Endothelial cell of umbilical vein (primary cell): Measurements from ENCODE around the gene HMG20A. TPM values are rescaled to one million over a fixed set of nuclear protein-coding genes. Genes with fewer than 3 reads are reported as not detected.

Source experiments
- BruUV-seq: library from RNA; stranded (reverse); fragments of 400-500 nt; replicated peaks from 2 replicates; lab custom pipeline; 2021; lab: Mats Ljungman, UMichigan
- CTCF ChIA-PET: fragments of 300-600, 350-600 bp; sonication (Branson Sonifier 250); formaldehyde crosslinking; loops from one replicate; lab custom pipeline; 2021; ENCODE audit warnings: antibody characterized with exemption, inconsistent platforms; lab: Charles Lee
- POLR2A ChIA-PET: fragments of 300-600, 350-600 bp; sonication (Branson Sonifier 250); formaldehyde crosslinking; loops from one replicate; lab custom pipeline; 2021; ENCODE audit warnings: antibody characterized with exemption, inconsistent platforms; lab: Charles Lee
- DNase-seq: peaks from one replicate; pipeline ENCODE4 v3.0.0-alpha.2; 2011; ENCODE audit warnings: low read depth, low spot score
- FAIRE-seq: peaks from 2 replicates; lab custom pipeline; 2011; peaks lifted over from hg19 to GRCh38; lab: Jason Lieb, UNC
- H2AFZ ChIP-seq: 2 replicates; pipeline ENCODE4 v1.6.0; 2012; ENCODE audit warnings: low read depth, low read length, control low read depth, inconsistent platforms
- H3K27ac ChIP-seq: 2 replicates; pipeline ENCODE4 v1.5.1; 2011; ENCODE audit warnings: low read depth, mild to moderate bottlenecking, control low read depth, low read length, moderate library complexity; ENCODE audit not compliant: insufficient read depth
- H3K27me3 ChIP-seq, 2 experiments: 2 replicates each; pipeline versions ENCODE4 v1.6.0 to v1.6.1; 2011; ENCODE audit warnings: low read length in 2 of 2, mixed read lengths in 1 of 2; ENCODE audit not compliant: control insufficient read depth in 2 of 2, insufficient read depth in 2 of 2
- H3K36me3 ChIP-seq, 2 experiments: 2 replicates in 1 of 2; 3 replicates in 1 of 2; pipeline ENCODE4 v1.5.1; 2011; ENCODE audit warnings: low read length in 2 of 2, mild to moderate bottlenecking in 1 of 2, moderate library complexity in 1 of 2; ENCODE audit not compliant: control insufficient read depth in 2 of 2, insufficient read depth in 2 of 2; ENCODE audit errors: extremely low read depth in 1 of 2
- H3K4me1 ChIP-seq: 3 replicates; pipeline ENCODE4 v1.5.1; 2011; ENCODE audit warnings: mild to moderate bottlenecking, low read length; ENCODE audit not compliant: control insufficient read depth, insufficient read depth; ENCODE audit errors: extremely low read depth
- H3K4me2 ChIP-seq: 2 replicates; pipeline ENCODE4 v1.6.1; 2011; ENCODE audit warnings: low read length, control low read depth, mixed read lengths; ENCODE audit not compliant: insufficient read depth
- H3K4me3 ChIP-seq, 3 experiments: fragments of 200-600 bp in 1 of 3; sonication (generic), shearing (Covaris generic) in 1 of 3; replicated peaks in 1 of 3; 2 replicates each; pipeline ENCODE4 v1.5.1; 2011 to 2016; ENCODE audit warnings: control low read depth in 3 of 3, low read length in 3 of 3, mild to moderate bottlenecking in 2 of 3, inconsistent platforms in 1 of 3, low read depth in 1 of 3, moderate library complexity in 1 of 3; ENCODE audit not compliant: insufficient read depth in 1 of 3
- H3K79me2 ChIP-seq: 2 replicates; pipeline ENCODE4 v1.6.0; 2012; ENCODE audit warnings: low read length, inconsistent platforms; ENCODE audit not compliant: control insufficient read depth, insufficient read depth
- H3K9ac ChIP-seq: replicated peaks from 2 replicates; pipeline ENCODE3; 2011; ENCODE audit warnings: low read length, control low read depth; ENCODE audit not compliant: insufficient read depth; ENCODE audit errors: extremely low read depth
- H3K9me1 ChIP-seq: replicated peaks from 3 replicates; pipeline ENCODE4 v1.6.0; 2011; ENCODE audit warnings: mild to moderate bottlenecking, low read length; ENCODE audit not compliant: control insufficient read depth, insufficient read depth; ENCODE audit errors: extremely low read depth
- H3K9me3 ChIP-seq: replicated peaks from 2 replicates; pipeline ENCODE4 v1.5.1; 2012; ENCODE audit warnings: low read length, inconsistent platforms; ENCODE audit not compliant: control insufficient read depth, insufficient read depth
- H4K20me1 ChIP-seq: replicated peaks from 2 replicates; pipeline ENCODE3; 2011; ENCODE audit warnings: mild to moderate bottlenecking, low read length; ENCODE audit not compliant: control insufficient read depth, insufficient read depth; ENCODE audit errors: extremely low read depth
- CTCF ChIP-seq, 2 donors: IDR thresholded peaks; 1 replicate in 1 of 2; 2 replicates in 1 of 2; pipeline ENCODE4 v1.5.1; 2011; ENCODE audit warnings: low read length in 2 of 2, mild to moderate bottlenecking in 2 of 2, moderate library complexity in 2 of 2, control low read depth in 1 of 2, inconsistent platforms in 1 of 2, low read depth in 1 of 2; ENCODE audit not compliant: insufficient read depth in 1 of 2; ENCODE audit errors: extremely low read depth in 1 of 2
- JUN ChIP-seq: IDR thresholded peaks from 2 replicates; pipeline ENCODE4 v1.6.1; 2011; ENCODE audit warnings: borderline replicate concordance, low read depth; ENCODE audit not compliant: insufficient read length, insufficient read depth
- MAX ChIP-seq: IDR thresholded peaks from 2 replicates; pipeline ENCODE4 v1.6.1; 2011; ENCODE audit not compliant: insufficient read depth, insufficient read length
- MYC ChIP-seq: IDR thresholded peaks from one replicate; pipeline ENCODE4 v1.6.1; 2011; ENCODE audit warnings: mild to moderate bottlenecking, low read depth, low read length
- POLR2A ChIP-seq: IDR thresholded peaks from 2 replicates; pipeline ENCODE4 v1.6.1; 2012; ENCODE audit warnings: low read depth, mild to moderate bottlenecking, control low read depth, low read length
- POLR2AphosphoS5 ChIP-seq: IDR thresholded peaks from 2 replicates; pipeline ENCODE4 v1.6.1; 2012; ENCODE audit warnings: low read depth, mild to moderate bottlenecking, control low read depth, low read length, moderate library complexity; ENCODE audit not compliant: insufficient read depth
- dilution Hi-C: fragments of 300-500 bp; cut with MboI; formaldehyde crosslinking; loops from one replicate; pipeline ENCODE4 v1.15.0; 2019; ENCODE audit warnings: low sequenced_read_pairs; ENCODE audit not compliant: extremely low pct_ligation_motif_present
- intact Hi-C: fragments of 100-400 bp; cut with micrococcal nuclease; formaldehyde crosslinking; loops from one replicate; pipeline ENCODE4 v1.10.0; 2022
- polyA plus RNA-seq, 4 experiments: library from polyadenylated mRNA; depleted of rRNA in 3 of 4; stranded (reverse) in 3 of 4; unstranded in 1 of 4; fragments of >200 nt; gene quantifications; 2 replicates each; pipeline versions ENCODE4 v1.2.1 to v1.2.3, GENCODE V29; 2011 to 2012; ENCODE audit warnings: missing spikeins in 1 of 4
- total RNA-seq: library from RNA; stranded (reverse); gene quantifications from 2 replicates; pipeline ENCODE4 v1.2.3, GENCODE V29; 2021

Gene HMG20A
- total and polyA plus RNA-seq, 2 donors (not counting 3 experiments of a cell fraction or from before 2014, with no cell fraction given), result 35.8 to 44.0 TPM

- intact Hi-C loops (loop anchor here (1.0 to 2.0 kb wide), 3 partner anchors 10 to 86 kb away; partner anchors contain the start of genes HMG20A and PEAK1), dilution Hi-C loops (no loop called here)
- H3K9me1 ChIP-seq, result no peaks in the 10 kb centered on the region
- peak overlapping the region; percentile 46 for H2AFZ ChIP-seq
- peak overlapping the region; percentile 68 for H3K9ac ChIP-seq
- peak overlapping the region; percentile 59 for H3K4me2 ChIP-seq
- H3K27ac ChIP-seq, result peak overlapping the region; percentile 95
- peaks cover 39% of the 10 kb centered on the region for H3K4me1 ChIP-seq
- no TSS peak for BruUV-seq
- no peaks in the 10 kb centered on the region for H3K36me3 ChIP-seq
- no peaks in the 10 kb centered on the region for H4K20me1 ChIP-seq
- ChIA-PET POLR2A (no interaction called here), CTCF (interaction anchor here (1.0 to 7.4 kb wide), 10 partner anchors 9 to 387 kb away, joined by 3 to 87 read pairs (median 8); partner anchors contain the start of gene PEAK1)
- no peaks in the 10 kb centered on the region for H3K27me3 ChIP-seq
- H3K9me3 ChIP-seq, result no peaks in the 10 kb centered on the region
- no peaks in the 10 kb centered on the region for H3K79me2 ChIP-seq
- H3K4me3 ChIP-seq, result no peak overlapping the region
- TF ChIP-seq POLR2A, result no peak
- no peak for TF ChIP-seq POLR2AphosphoS5
- TF ChIP-seq MAX, result no peak
- no peak for TF ChIP-seq JUN
- no peak for TF ChIP-seq MYC
- peak in 1 of 2 donors; percentile 14 for TF ChIP-seq CTCF (IDR thresholded peaks at IDR 0.05; ENCODE audit: extremely low read depth in 1 of 2, insufficient read depth in 1 of 2, low read depth in 1 of 2, low read length in 2 of 2)
- FAIRE-seq (peak; percentile 99), DNase-seq (peak; percentile 75)
Observed at GRCh38 chr15:77506311-77507142, 85.8 kb downstream of the HMG20A start.
